ENCODE results near the gene JDP2.

DNA sequence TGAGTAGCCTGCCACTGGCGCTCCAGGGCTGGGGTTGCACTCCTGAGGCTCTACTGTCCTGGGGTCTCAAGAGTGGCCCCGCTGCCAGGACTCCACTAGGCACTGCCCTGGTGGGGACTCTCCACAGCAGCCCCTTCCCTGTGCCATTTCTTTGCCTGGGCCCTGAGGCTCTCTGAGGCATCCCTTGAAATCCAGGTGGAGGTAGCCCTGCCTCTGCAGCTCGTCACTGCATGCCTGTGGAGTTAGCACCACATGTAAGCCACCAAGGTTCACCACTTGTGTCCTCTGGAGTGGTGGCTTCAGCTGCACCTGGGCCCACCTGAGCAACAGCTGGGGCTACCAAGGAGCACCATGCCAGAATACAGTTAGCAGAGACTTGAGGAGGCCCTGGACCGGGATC, 54.5 kb downstream of the JDP2 start:
- no peak for TF ChIP-seq IRF3 (IDR thresholded peaks at IDR 0.05; ENCODE audit: low read depth, low read length)
- TF ChIP-seq RFX5 (IDR thresholded peaks at IDR 0.05; ENCODE audit: low read length), result no peak
- no peak for TF ChIP-seq POLR2AphosphoS5 (IDR thresholded peaks at IDR 0.05; ENCODE audit: low read depth, low read length)
- TF ChIP-seq FOXM1 (IDR thresholded peaks at IDR 0.05; ENCODE audit: low read depth), result no peak
- TF ChIP-seq, protein P1, sequence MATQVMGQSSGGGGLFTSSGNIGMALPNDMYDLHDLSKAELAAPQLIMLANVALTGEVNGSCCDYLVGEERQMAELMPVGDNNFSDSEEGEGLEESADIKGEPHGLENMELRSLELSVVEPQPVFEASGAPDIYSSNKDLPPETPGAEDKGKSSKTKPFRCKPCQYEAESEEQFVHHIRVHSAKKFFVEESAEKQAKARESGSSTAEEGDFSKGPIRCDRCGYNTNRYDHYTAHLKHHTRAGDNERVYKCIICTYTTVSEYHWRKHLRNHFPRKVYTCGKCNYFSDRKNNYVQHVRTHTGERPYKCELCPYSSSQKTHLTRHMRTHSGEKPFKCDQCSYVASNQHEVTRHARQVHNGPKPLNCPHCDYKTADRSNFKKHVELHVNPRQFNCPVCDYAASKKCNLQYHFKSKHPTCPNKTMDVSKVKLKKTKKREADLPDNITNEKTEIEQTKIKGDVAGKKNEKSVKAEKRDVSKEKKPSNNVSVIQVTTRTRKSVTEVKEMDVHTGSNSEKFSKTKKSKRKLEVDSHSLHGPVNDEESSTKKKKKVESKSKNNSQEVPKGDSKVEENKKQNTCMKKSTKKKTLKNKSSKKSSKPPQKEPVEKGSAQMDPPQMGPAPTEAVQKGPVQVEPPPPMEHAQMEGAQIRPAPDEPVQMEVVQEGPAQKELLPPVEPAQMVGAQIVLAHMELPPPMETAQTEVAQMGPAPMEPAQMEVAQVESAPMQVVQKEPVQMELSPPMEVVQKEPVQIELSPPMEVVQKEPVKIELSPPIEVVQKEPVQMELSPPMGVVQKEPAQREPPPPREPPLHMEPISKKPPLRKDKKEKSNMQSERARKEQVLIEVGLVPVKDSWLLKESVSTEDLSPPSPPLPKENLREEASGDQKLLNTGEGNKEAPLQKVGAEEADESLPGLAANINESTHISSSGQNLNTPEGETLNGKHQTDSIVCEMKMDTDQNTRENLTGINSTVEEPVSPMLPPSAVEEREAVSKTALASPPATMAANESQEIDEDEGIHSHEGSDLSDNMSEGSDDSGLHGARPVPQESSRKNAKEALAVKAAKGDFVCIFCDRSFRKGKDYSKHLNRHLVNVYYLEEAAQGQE (IDR thresholded peaks at IDR 0.05; ENCODE audit: low read depth, low read length), result no peak
- no peak for TF ChIP-seq SMC3 (IDR thresholded peaks at IDR 0.05; ENCODE audit: low read depth, low read length)
- no peak for TF ChIP-seq MAX (IDR thresholded peaks at IDR 0.05; ENCODE audit: low read depth)
- TF ChIP-seq CTCF (IDR thresholded peaks at IDR 0.05), result no peak
- TF ChIP-seq TEAD4 (IDR thresholded peaks at IDR 0.05; ENCODE audit: borderline replicate concordance, insufficient read depth), result no peak
- no peak for TF ChIP-seq TAF1 (IDR thresholded peaks at IDR 0.05; ENCODE audit: borderline replicate concordance, low read depth, low read length)
- TF ChIP-seq TCF12 (IDR thresholded peaks at IDR 0.05), result no peak
- TF ChIP-seq NRF1 (IDR thresholded peaks at IDR 0.05; ENCODE audit: low read depth, low read length), result no peak
- no peak for TF ChIP-seq EZH2phosphoT487 (IDR thresholded peaks at IDR 0.05; ENCODE audit: borderline replicate concordance, low read depth)
- no peak for TF ChIP-seq GATA2 (CRISPR knock-in tag; IDR thresholded peaks at IDR 0.05)

Measured in SK-N-SH (cell line).